GM12872 (cell line): Measurements from ENCODE around the gene MEIS2.

ENCODE experiments used
- TF ChIP-seq, protein P1 (sequence below): IDR thresholded peaks from 3 replicates; pipeline ENCODE4 v1.5.1; 2011; ENCODE audit warnings: low read depth, mild to moderate bottlenecking, low read length, moderate library complexity; ENCODE audit not compliant: insufficient read depth

The MEIS2 gene

DNA sequence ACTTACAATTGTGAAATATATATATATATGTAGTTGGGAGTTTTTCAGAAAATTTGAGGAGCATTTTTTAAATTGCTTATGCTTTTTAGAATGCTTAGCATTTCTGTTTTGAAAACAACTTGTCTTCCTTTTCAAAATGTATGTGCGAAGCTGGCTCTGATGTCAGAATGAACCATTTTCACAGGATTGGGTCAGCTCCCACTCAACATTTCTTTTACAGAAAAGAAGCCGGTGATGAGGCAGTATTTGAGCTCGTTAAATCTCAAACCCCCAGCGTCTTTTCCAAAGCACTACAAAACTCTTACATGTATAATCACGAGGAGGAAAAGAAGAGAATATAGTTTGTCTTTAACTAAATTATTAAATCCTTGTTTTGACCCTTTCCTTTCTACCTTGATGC lies 225.4 kb downstream of the MEIS2 start:
- TF ChIP-seq, protein P1, sequence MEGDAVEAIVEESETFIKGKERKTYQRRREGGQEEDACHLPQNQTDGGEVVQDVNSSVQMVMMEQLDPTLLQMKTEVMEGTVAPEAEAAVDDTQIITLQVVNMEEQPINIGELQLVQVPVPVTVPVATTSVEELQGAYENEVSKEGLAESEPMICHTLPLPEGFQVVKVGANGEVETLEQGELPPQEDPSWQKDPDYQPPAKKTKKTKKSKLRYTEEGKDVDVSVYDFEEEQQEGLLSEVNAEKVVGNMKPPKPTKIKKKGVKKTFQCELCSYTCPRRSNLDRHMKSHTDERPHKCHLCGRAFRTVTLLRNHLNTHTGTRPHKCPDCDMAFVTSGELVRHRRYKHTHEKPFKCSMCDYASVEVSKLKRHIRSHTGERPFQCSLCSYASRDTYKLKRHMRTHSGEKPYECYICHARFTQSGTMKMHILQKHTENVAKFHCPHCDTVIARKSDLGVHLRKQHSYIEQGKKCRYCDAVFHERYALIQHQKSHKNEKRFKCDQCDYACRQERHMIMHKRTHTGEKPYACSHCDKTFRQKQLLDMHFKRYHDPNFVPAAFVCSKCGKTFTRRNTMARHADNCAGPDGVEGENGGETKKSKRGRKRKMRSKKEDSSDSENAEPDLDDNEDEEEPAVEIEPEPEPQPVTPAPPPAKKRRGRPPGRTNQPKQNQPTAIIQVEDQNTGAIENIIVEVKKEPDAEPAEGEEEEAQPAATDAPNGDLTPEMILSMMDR, result no peak

DNA sequence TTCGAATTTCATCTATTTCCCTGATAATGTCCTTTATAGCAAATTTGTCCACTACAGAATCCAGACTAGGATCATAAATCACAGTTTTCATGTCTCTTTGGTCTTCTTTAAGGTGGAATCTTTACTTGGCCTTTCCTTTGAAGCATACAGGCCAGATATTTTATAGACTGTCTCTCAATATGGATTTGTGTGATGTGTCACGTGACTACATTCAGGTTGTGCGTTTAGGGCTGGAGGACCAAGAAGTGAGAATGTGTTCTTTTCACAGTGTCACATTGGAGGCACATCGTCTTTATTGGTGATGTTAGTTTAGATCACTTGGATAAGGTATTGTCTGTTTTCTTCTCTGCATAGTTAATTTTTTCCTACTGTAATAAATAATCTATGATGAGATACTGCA lies 232.9 kb downstream of the MEIS2 start:
- TF ChIP-seq, protein P1, result no peak

DNA sequence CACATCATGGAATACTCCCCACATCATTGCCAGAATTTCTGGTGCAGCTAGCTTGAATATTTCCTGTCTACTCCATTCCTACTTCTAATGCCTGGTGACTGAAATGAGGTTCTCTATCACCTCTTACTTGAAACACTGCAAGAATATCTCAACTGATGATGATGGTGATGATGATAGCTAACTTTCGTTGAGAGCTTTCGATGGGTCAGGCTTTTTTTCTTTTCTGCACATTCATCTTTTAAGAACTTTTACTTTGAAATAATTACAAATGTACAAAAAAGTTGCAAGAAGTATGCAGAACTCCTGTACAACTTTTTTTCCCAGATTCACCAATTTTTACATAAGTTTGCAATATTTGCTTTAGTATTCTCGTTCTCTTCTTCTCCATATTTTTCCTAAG lies 233.5 kb downstream of the MEIS2 start:
- TF ChIP-seq, protein P1, result no peak

DNA sequence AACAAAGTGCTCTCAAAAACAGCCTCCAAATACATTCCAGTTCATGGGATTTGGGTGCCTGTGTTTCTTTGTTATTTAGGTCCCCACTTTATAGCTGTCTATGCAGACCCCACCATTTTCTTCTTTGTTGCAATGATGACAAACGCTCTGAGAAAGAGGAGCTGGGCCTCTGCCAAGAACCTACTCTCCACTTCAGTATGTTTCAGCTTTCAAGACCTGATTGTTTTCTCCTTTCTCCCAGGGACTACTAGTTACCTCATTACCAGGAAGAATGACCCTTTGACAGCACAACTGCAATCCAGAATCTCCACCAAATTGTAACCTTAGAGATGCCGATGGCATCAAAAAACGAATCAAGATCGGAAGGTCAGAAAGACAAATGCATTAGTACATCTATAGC lies 236.8 kb downstream of the MEIS2 start:
- TF ChIP-seq, protein P1, result no peak

DNA sequence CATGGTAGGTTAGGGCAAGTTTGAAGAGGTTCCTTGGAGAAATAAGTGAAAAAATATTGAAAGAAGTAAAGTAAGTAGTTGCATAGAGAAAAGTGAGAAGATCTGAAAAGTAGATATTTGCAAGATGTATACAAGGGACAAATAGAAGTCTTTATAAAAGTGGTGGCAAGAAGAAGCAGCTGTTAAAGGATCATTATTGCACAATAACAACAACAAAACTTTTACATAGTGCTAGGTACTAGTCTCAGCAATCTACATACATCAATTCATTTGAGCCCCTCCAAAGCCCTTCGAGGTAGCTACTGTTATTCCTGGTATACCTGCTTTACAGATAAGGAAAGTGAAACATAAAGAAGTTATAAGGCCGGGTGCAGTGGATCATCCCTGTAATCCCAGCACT lies 239.6 kb downstream of the MEIS2 start:
- TF ChIP-seq, protein P1, result no peak

DNA sequence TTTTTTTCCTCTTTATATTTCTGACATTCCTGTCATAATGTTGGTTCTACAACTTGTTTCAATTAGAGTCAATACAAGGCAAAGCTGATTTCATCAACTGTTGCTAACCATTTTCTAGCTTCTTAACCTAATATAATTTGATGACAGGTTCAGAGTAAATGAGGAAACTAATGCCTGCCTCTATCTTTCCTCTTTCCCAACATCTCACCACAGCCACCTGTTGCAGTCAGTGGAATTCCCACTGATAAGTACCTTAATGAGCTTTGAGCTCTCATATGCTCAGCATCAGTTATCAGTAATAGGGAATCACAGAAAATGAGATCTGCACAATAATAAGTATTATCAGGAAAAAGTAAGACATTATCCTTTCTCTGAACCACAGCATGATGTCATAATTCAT lies 241.9 kb downstream of the MEIS2 start:
- TF ChIP-seq, protein P1, result no peak

DNA sequence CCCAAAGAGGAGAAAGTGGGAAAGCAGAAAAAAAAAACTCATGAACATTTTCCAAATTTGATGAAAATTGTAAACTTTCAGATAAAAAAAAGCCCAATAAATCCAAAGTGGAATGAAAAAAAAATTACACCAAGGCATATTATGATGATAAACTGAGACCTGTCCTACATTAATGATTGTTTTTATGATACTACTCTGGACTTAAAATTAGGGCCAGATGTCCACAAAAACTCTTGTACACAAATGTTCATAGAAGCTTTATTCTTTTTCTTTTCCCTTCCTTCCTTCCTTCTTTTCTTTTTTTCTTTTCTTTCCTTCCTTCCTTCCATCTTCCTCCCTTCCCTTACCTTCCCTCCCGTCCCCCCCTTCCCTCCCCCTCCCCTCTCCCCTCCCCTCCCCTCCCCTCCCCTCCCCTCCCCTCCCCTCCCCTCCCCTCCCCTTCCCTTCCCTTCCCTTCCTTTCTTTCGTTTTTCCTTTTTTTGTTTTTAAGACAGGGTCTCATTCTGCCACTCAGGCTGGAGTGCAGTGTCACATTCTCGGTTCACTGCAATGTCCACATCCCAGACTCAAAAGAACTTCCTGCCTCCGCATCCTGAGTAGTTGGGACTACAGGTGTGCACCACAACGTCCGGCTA lies 243.9 kb downstream of the MEIS2 start:
- TF ChIP-seq, protein P1, result no peak
